ENCODE data around the gene ATP8A2. TPM values are rescaled to one million over a fixed set of nuclear protein-coding genes. Genes with fewer than 3 reads are reported as not detected.

Gene ATP8A2
- total RNA-seq, 1 experiment from 2014 or later: not detected

- H3K4me3 ChIP-seq (ENCODE audit: low read depth in 2 of 2, low read length in 2 of 2): no peak overlapping the region
- no peaks in the 10 kb centered on the region for H3K4me1 ChIP-seq (ENCODE audit: control insufficient read depth, insufficient read depth, low read length)
- no peak for DNase-seq (ENCODE audit: low read depth, low spot score)
- no peak overlapping the region for H3K27ac ChIP-seq (ENCODE audit: low read length)
- intact Hi-C loops (cut with micrococcal nuclease; ENCODE audit: unreplicated experiment) (no loop called here), in situ Hi-C loops (cut with HindIII; ENCODE audit: low pct_unique_long_range_greater_than_20kb, low sequenced_read_pairs) (no loop called here)
- TF ChIP-seq REST (IDR thresholded peaks at IDR 0.05; ENCODE audit: insufficient read depth in 1 of 2, low read depth in 2 of 2, low read length in 1 of 2): no peak
- no peaks in the 10 kb centered on the region for H3K36me3 ChIP-seq (ENCODE audit: control insufficient read depth, insufficient read depth, low read length)
- POLR2A ChIA-PET: no interaction called here
- CTCF ChIA-PET: no interaction called here
- no peaks in the 10 kb centered on the region for H3K9me3 ChIP-seq (ENCODE audit: control insufficient read depth, insufficient read depth, low read depth, low read length)
- H3K27me3 ChIP-seq (ENCODE audit: control insufficient read depth, insufficient read depth, low read length): peaks cover 2% of the 10 kb centered on the region; the same call in 1 of the 2 replicates
- no TSS peak for BruUV-seq (replicated peaks)
- ATAC-seq: no peak
Measured at GRCh38 chr13:25579221-25579620, 207.4 kb downstream of the ATP8A2 start.

GRCh38 chr13:25581351-25581750 is 209.6 kb downstream of the ATP8A2 start:
- POLR2A ChIA-PET: no interaction called here
- CTCF ChIA-PET: no interaction called here
- Histone ChIP-seq H3K4me1 (ENCODE audit: control insufficient read depth, insufficient read depth, low read length) (no peaks in the 10 kb centered on the region), H3K9me3 (ENCODE audit: control insufficient read depth, insufficient read depth, low read depth, low read length) (no peaks in the 10 kb centered on the region), H3K36me3 (ENCODE audit: control insufficient read depth, insufficient read depth, low read length) (no peaks in the 10 kb centered on the region), H3K27ac (ENCODE audit: low read length) (no peak overlapping the region), H3K27me3 (ENCODE audit: control insufficient read depth, insufficient read depth, low read length) (no peaks in the 10 kb centered on the region; the same call in 1 of the 2 replicates), H3K4me3 (ENCODE audit: low read depth in 2 of 2, low read length in 2 of 2) (no peak overlapping the region)
- ATAC-seq (no peak), DNase-seq (ENCODE audit: low read depth, low spot score) (no peak)
- in situ Hi-C loops (cut with HindIII; ENCODE audit: low pct_unique_long_range_greater_than_20kb, low sequenced_read_pairs) (no loop called here), intact Hi-C loops (cut with micrococcal nuclease; ENCODE audit: unreplicated experiment) (no loop called here)
- BruUV-seq (replicated peaks): no TSS peak
- TF ChIP-seq CTCF (IDR thresholded peaks at IDR 0.05) (no peak), POLR2AphosphoS5 (IDR thresholded peaks at IDR 0.05; ENCODE audit: low read depth, low read length) (no peak), TCF7L2 (IDR thresholded peaks at IDR 0.05; ENCODE audit: low read depth, low read length) (no peak)

- in situ Hi-C loops (cut with HindIII; ENCODE audit: low pct_unique_long_range_greater_than_20kb, low sequenced_read_pairs) (no loop called here), intact Hi-C loops (cut with micrococcal nuclease; ENCODE audit: unreplicated experiment) (no loop called here)
- ChIA-PET CTCF (no interaction called here), POLR2A (no interaction called here)
- H3K36me3 ChIP-seq (ENCODE audit: control insufficient read depth, insufficient read depth, low read length): no peaks in the 10 kb centered on the region
- no peak for ATAC-seq
- no TSS peak for BruUV-seq (replicated peaks)
- no peaks in the 10 kb centered on the region for H3K4me1 ChIP-seq (ENCODE audit: control insufficient read depth, insufficient read depth, low read length)
- H3K4me3 ChIP-seq (ENCODE audit: low read depth in 2 of 2, low read length in 2 of 2): no peak overlapping the region
- TF ChIP-seq CTCF (IDR thresholded peaks at IDR 0.05): no peak
- no peak for TF ChIP-seq TCF7L2 (IDR thresholded peaks at IDR 0.05; ENCODE audit: low read depth, low read length)
- TF ChIP-seq SIN3A (IDR thresholded peaks at IDR 0.05; ENCODE audit: borderline replicate concordance, insufficient read depth, low read depth, low read length): no peak
- TF ChIP-seq REST (IDR thresholded peaks at IDR 0.05; ENCODE audit: insufficient read depth in 1 of 2, low read depth in 2 of 2, low read length in 1 of 2): no peak
- no peak for TF ChIP-seq POLR2AphosphoS5 (IDR thresholded peaks at IDR 0.05; ENCODE audit: low read depth, low read length)
- no peak overlapping the region for H3K27ac ChIP-seq (ENCODE audit: low read length)
- H3K9me3 ChIP-seq (ENCODE audit: control insufficient read depth, insufficient read depth, low read depth, low read length): no peaks in the 10 kb centered on the region
- no peak for DNase-seq (ENCODE audit: low read depth, low spot score)
- no peaks in the 10 kb centered on the region; the same call in 1 of the 2 replicates for H3K27me3 ChIP-seq (ENCODE audit: control insufficient read depth, insufficient read depth, low read length)
Measured at GRCh38 chr13:25584087-25584486, 212.3 kb downstream of the ATP8A2 start.

Data from Panc1 (cell line).